ENCODE data around the gene CEP19.

Gene CEP19, protein sequence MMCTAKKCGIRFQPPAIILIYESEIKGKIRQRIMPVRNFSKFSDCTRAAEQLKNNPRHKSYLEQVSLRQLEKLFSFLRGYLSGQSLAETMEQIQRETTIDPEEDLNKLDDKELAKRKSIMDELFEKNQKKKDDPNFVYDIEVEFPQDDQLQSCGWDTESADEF

GRCh38 chr3:196711838-196712513, at the start of gene CEP19, which contains the start of gene PIGX:
Gene CEP19 (minus strand): TSS chr3:196712250. CDS start chr3:196708657, 3,593 bp downstream.
Gene PIGX (plus strand): TSS chr3:196712377.
- ATAC-seq (ENCODE audit: insufficient read depth, low read depth) (peak; percentile 82), DNase-seq (peak; percentile 86)

GRCh38 chr3:196757876-196758739, 46.1 kb upstream of the CEP19 start:
- Histone ChIP-seq H3K9ac (ENCODE audit: low read depth, low read length) (no peak overlapping the region), H2AFZ (ENCODE audit: low read depth, low read length) (no peak overlapping the region), H3K79me2 (ENCODE audit: insufficient read depth, low read length) (peaks cover 82% of the 10 kb centered on the region), H3K4me3 (ENCODE audit: low read depth in 1 of 2, low read length in 2 of 2) (no peak overlapping the region), H3K27me3 (ENCODE audit: insufficient read depth, low read length, poor library complexity) (no peaks in the 10 kb centered on the region), H3K4me2 (ENCODE audit: insufficient read depth, low read length) (no peak overlapping the region), H3K27ac (ENCODE audit: low read length) (no peak overlapping the region), H4K20me1 (ENCODE audit: insufficient read depth, low read length) (peaks cover 18% of the 10 kb centered on the region; the same call in 1 of the 2 replicates), H3K9me3 (ENCODE audit: insufficient read depth, low read length, severe bottlenecking) (peaks cover 29% of the 10 kb centered on the region), H3K4me1 (ENCODE audit: insufficient read depth, low read length) (no peaks in the 10 kb centered on the region), H3K36me3 (ENCODE audit: insufficient read depth, low read length) (peaks cover 59% of the 10 kb centered on the region)
- DNase-seq (no peak), ATAC-seq (ENCODE audit: insufficient read depth, low read depth) (no peak)
- TF ChIP-seq EZH2 (IDR thresholded peaks at IDR 0.05; ENCODE audit: borderline replicate concordance, low read depth, low read length, severe bottlenecking), result no peak
- TF ChIP-seq CTCF (IDR thresholded peaks at IDR 0.05; ENCODE audit: borderline replicate concordance, extremely low read depth, low read length, poor library complexity, severe bottlenecking), result no peak

More at GRCh38 chr3:196711838-196712513, at the start of gene CEP19, which contains the start of gene PIGX:
- peaks cover 50% of the 10 kb centered on the region for H3K79me2 ChIP-seq (ENCODE audit: insufficient read depth, low read length)
- peak within 1 kb of the TSS; percentile 82 for H3K27ac ChIP-seq (ENCODE audit: low read length)
- TF ChIP-seq EZH2 (IDR thresholded peaks at IDR 0.05; ENCODE audit: borderline replicate concordance, low read depth, low read length, severe bottlenecking), result no peak
- TF ChIP-seq CTCF (IDR thresholded peaks at IDR 0.05; ENCODE audit: borderline replicate concordance, extremely low read depth, low read length, poor library complexity, severe bottlenecking), result no peak
- H3K9ac ChIP-seq (ENCODE audit: low read depth, low read length), result peak within 1 kb of the TSS; percentile 76
- no peaks in the 10 kb centered on the region for H3K9me3 ChIP-seq (ENCODE audit: insufficient read depth, low read length, severe bottlenecking)
- H3K27me3 ChIP-seq (ENCODE audit: insufficient read depth, low read length, poor library complexity), result no peaks in the 10 kb centered on the region
- no peaks in the 10 kb centered on the region for H4K20me1 ChIP-seq (ENCODE audit: insufficient read depth, low read length)
- H3K36me3 ChIP-seq (ENCODE audit: insufficient read depth, low read length), result no peaks in the 10 kb centered on the region; the same call in 1 of the 2 replicates
- H3K4me1 ChIP-seq (ENCODE audit: insufficient read depth, low read length), result peaks cover 33% of the 10 kb centered on the region
- peak within 1 kb of the TSS; percentile 87 for H3K4me2 ChIP-seq (ENCODE audit: insufficient read depth, low read length)
- peak within 1 kb of the TSS; percentile 83 for H2AFZ ChIP-seq (ENCODE audit: low read depth, low read length)
- H3K4me3 ChIP-seq (ENCODE audit: low read depth in 1 of 2, low read length in 2 of 2), result peak within 1 kb of the TSS; percentile 31 to 77; a peak in 3 of 4 replicates

GRCh38 chr3:196756732-196757131, 44.7 kb upstream of the CEP19 start:
- peaks cover 64% of the 10 kb centered on the region for H3K36me3 ChIP-seq (ENCODE audit: insufficient read depth, low read length)
- no peak for ATAC-seq (ENCODE audit: insufficient read depth, low read depth)

More at GRCh38 chr3:196756732-196757131, 44.7 kb upstream of the CEP19 start:
- no peak overlapping the region for H3K27ac ChIP-seq (ENCODE audit: low read length)
- H3K27me3 ChIP-seq (ENCODE audit: insufficient read depth, low read length, poor library complexity), result no peaks in the 10 kb centered on the region
- no peak overlapping the region for H3K4me3 ChIP-seq (ENCODE audit: low read depth in 1 of 2, low read length in 2 of 2)
- no peak overlapping the region for H2AFZ ChIP-seq (ENCODE audit: low read depth, low read length)
- peaks cover 15% of the 10 kb centered on the region; the same call in 1 of the 2 replicates for H4K20me1 ChIP-seq (ENCODE audit: insufficient read depth, low read length)
- no peak overlapping the region for H3K9ac ChIP-seq (ENCODE audit: low read depth, low read length)
- H3K4me1 ChIP-seq (ENCODE audit: insufficient read depth, low read length), result no peaks in the 10 kb centered on the region
- no peak for DNase-seq
- H3K79me2 ChIP-seq (ENCODE audit: insufficient read depth, low read length), result peaks cover 91% of the 10 kb centered on the region
- peaks cover 29% of the 10 kb centered on the region for H3K9me3 ChIP-seq (ENCODE audit: insufficient read depth, low read length, severe bottlenecking)
- no peak for TF ChIP-seq EZH2 (IDR thresholded peaks at IDR 0.05; ENCODE audit: borderline replicate concordance, low read depth, low read length, severe bottlenecking)
- TF ChIP-seq CTCF (IDR thresholded peaks at IDR 0.05; ENCODE audit: borderline replicate concordance, extremely low read depth, low read length, poor library complexity, severe bottlenecking), result no peak
- no peak overlapping the region for H3K4me2 ChIP-seq (ENCODE audit: insufficient read depth, low read length)

All from DND-41 (cell line).